GM12878 (cell line): Measurements from ENCODE around the gene TRANK1. TPM values are rescaled to one million over a fixed set of nuclear protein-coding genes. Genes with fewer than 3 reads are reported as not detected.

ENCODE experiments used
- CUX1 ChIP-seq: IDR thresholded peaks from 2 replicates; pipeline ENCODE4 v1.6.1; 2012; ENCODE audit warnings: improper control_type of control experiment, low read depth, low read length; ENCODE audit not compliant: insufficient replicate concordance
- EZH2 ChIP-seq: IDR thresholded peaks from 2 replicates; pipeline ENCODE4 v1.6.1; 2012; ENCODE audit warnings: low read depth, mild to moderate bottlenecking, control low read depth, inconsistent platforms, low read length, borderline replicate concordance; ENCODE audit not compliant: control insufficient read depth
- JUND ChIP-seq: IDR thresholded peaks from 2 replicates; pipeline ENCODE4 v1.6.1; 2012; ENCODE audit warnings: low read depth, mild to moderate bottlenecking, low read length, improper control_type of control experiment, moderate library complexity
- SIN3A ChIP-seq: IDR thresholded peaks from 2 replicates; pipeline ENCODE4 v1.6.1; 2012; ENCODE audit warnings: low read depth, low read length, improper control_type of control experiment
- SP1 ChIP-seq: IDR thresholded peaks from one replicate; pipeline ENCODE4 v1.6.1; 2011; ENCODE audit warnings: low read depth, low read length
- SREBF1 ChIP-seq: IDR thresholded peaks from 2 replicates; pipeline ENCODE4 v1.6.1; 2012; ENCODE audit warnings: mild to moderate bottlenecking, low read length
- ZNF592 ChIP-seq: fragments of 450-650 bp; IDR thresholded peaks from 2 replicates; pipeline ENCODE4 v1.6.1; 2017; ENCODE audit warnings: mild to moderate bottlenecking, moderate library complexity
- polyA plus RNA-seq, 11 experiments: library from polyadenylated mRNA; depleted of rRNA in 4 of 11; unstranded in 6 of 11; stranded (reverse) in 5 of 11; fragments of >200 nt; fragmentation: Nextera tagmentation in 4 of 11; fragmentation: Illumina TruSeq in 1 of 11; extraction: Ambion mirVana in 4 of 11; extraction: Trizol in 1 of 11; gene quantifications; 1 replicate in 1 of 11; 2 replicates in 10 of 11; pipeline versions ENCODE4 v1.2.1 to v1.2.3, GENCODE V29; 2011 to 2016; ENCODE audit warnings: inconsistent platforms in 2 of 11, missing spikeins in 2 of 11, low read depth in 1 of 11
- total RNA-seq, 4 experiments: library from RNA; depleted of rRNA in 3 of 4; stranded (reverse); fragments of >200 nt in 3 of 4; fragmentation: Illumina TruSeq in 1 of 4; extraction: Trizol in 1 of 4; gene quantifications; 2 replicates each; pipeline versions ENCODE4 v1.2.1 to v1.2.3, GENCODE V29; 2013 to 2021

Gene TRANK1
- total and polyA plus RNA-seq, 10 of the 15 experiments (the other 5 are each of a cell fraction or from before 2014, with no cell fraction given): 0.46 to 8.8 (median 1.1) TPM

- TF ChIP-seq CUX1 (peak; percentile 34), SIN3A (0 out of 2 replicates have a peak, but pooled peaks have one; percentile 37), ZNF592 (no peak), SREBF1 (peak; percentile 86), EZH2 (no peak), JUND (peak; percentile 84), SP1 (peak; percentile 11)
- TF ChIP-seq, all 136 proteins: peak for 46
Observed at GRCh38 chr3:36911990-36912804, 32.7 kb downstream of the TRANK1 start (continued).
